GM18502 (cell line): ENCODE measurements around the gene AGPAT1.
"Not testable (repeated sequence)": the region's sequence is repeated elsewhere in the genome, so short reads cannot be mapped to it uniquely, and the experiment has no call there.

ENCODE experiments used
- ATAC-seq: cut with Tn5 transposase; IDR thresholded peaks from one replicate; pipeline ENCODE4 v1.9.1; 2021; ENCODE audit warnings: mild to moderate bottlenecking; ENCODE audit not compliant: unreplicated experiment, poor library complexity

The AGPAT1 gene, protein sequence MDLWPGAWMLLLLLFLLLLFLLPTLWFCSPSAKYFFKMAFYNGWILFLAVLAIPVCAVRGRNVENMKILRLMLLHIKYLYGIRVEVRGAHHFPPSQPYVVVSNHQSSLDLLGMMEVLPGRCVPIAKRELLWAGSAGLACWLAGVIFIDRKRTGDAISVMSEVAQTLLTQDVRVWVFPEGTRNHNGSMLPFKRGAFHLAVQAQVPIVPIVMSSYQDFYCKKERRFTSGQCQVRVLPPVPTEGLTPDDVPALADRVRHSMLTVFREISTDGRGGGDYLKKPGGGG

DNA sequence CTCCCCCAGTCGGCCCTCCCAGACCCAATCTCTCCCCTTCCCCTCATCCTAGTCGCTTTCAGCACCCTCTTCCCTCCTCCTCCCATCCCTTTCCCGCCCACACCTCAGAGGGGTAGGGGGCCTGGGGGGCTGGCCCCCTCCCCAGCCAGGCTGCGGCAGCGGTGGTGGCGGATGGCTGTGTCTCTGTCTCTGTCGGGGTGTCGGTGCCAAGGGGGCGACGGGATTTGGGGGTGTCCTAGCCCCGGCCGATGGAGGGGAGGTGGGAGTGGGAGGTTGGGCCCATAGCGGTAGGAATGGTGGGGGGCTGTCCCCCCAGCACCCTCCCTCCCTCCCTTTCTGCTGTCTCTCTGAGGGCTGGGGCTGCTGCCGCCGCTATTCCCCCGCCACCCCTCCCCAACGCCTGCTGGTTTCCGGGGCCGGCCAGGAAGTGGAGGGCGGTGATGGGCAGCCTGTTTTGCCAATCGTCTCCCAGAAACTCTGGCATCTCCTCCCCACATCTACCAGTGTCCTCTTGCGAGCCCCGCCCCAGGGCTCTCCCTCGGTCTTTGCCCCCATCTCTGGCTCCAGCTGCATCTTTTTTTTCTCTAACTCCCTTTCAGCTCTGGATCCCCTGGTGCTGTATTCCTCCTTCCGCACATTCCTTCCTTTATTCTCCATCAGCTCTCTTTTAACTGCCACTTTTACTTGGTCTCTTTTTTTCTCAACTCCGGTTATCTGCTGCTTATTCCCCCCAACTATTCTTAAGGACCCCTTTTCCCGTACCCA is at the start of gene AGPAT1:
TSS of gene AGPAT1 (minus strand) at position 374 of the 765 bp plus-strand sequence. CDS start 4,588 bp downstream, outside the sequence.
- ATAC-seq: peak; percentile 41

DNA sequence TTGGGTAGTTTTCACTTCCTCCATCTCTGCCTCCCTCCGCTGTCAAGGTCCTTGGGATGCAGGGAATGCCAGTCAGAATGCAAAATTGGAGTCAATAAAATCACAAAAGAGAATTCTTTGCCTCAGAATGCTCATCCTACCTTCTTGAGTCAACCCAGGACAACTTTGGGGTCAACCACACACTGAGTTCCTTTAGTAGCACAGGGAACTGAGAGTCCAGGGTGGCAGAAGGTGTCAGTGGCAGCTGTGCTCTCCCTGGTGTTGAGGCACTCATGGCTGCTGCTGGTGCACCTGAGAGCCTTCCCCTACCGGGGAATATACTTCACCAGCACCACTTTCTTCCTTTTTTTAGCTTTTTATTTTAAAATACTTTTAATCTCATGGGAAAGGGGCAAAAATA is 48.8 kb upstream of the AGPAT1 start:
- ATAC-seq: no peak

DNA sequence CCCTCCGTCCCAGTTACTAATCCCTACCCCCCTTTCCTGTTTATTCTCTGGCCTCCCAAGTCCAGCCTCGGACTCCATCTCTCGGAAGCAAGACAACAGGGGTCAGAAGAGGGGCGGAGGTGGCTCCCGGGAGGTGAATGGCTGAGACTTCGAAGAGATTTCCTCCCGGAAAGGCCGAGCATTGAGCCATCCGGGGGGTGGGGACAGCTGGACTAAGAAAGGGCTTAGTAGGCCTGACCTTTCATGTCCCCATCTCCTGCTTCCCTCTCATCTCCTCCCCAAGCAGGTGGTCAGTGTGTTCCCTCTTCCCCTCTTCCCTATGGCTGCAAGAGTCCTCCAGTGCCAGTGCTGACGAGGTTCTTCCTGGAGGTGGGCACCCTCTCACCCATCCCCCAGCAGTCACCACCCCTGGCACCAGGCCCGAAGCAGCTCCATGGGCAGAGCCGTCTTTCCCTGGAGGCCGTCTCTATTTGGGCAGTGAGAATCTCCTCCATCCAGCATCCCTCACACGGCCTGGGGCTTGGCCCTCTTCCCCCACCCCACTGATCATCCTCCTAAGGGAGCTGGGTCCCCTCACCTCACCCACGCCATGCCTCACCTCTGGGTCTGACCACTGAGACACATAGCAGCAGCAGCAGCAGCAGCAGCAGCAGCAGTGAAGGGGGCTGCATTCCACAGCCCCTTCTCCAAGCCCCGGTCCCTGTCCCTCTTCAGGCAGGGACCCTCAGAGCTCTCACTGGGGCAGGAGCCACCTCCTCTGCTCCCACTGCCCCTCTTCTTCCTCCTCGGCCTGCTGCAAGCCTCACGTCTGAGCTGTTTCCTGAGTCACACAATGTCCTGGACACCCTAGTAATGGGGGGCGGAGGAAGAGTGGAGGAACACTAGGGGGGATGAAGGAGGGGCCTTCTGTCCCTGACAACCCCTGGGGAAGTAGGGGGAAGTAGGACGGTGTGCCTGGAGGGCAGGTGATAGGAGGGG is 47.7 kb upstream of the AGPAT1 start, which contains the start of gene NOTCH4:
TSS of gene NOTCH4 (minus strand) at position 810 of the 978 bp plus-strand sequence. CDS start at position 671, 139 bp downstream.
- no peak for ATAC-seq

DNA sequence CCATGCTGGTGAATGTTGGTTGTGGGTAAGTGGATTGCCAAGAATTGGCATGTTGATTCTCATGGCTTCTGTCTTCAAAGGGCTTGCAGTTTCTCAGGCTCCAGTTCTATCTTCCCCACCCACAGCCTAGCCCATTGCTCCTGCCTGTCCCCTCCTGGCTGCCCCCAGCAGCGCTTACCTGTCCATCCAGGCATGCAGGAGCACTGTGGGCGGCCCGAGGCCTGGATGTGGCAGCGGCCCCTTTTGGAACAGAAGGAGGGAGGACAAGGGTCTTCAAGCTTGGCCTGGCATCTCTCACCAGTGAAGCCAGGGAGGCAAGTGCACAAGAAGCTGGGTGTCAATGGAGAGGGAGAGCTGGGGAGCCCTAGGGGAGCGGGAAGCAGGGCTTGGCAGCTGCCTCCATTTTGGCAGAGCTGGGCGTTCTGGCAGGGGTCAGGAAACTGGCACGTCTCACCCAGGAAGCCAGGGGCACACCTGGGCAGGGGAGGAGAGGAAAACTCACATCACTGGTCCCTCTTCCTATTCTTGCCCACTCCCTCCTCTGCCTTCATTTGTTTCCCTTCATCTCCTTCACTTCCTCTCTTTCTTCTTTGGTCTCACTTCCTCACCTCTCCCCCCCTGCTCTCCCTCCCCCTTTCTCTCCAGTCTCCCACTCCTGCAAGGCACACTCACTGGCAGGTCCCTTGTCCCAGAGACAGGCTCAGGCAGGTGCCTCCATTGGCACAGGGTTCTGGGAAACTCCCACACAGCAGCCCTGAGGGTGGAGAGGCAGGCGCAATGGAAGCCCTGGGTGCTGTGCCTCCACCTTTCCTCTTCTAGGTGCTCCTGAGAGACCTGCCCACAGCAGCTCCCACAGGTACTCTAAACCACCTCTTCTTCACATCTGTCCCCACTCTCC is 46.7 kb upstream of the AGPAT1 start:
- ATAC-seq: no peak

DNA sequence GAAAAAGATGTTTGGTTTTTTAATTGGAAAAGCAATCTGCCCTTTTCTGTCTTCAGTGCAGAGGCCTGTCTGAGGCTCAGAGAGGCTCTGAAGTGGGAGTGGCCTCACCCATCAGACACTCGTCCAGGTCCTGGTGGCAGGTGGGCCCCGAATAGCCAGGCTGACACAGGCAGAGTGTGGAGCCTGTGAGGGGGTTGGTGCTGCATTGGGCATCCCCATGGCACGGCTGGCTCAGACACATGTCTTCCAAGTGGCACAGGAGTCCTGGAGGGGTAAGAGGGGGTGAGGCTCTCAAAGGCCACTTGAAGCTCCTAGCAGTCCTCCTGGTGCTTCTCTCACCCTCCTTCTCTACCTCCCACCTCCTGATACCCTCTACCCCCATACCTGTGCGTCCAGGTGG is 44.1 kb upstream of the AGPAT1 start:
- no peak for ATAC-seq

DNA sequence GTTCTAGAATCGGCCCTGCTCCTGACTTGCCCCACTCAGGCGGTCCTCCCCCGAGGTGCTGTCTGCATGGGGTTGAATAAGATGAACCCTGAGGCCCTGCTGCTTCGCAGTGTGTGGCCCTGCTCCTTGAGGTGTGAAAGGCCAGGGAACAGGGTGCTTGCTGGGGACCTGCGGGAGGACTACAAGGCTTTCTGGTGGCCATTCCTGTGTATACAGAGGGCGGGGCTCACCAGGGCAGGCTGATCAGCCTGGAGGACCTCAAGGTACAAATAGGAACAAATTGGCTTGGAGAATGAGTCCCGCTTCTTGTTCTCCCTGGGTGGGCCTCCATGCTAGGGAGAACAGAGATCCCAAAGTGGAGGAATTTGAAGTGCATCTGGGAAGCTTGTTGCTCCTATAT is 42.3 kb upstream of the AGPAT1 start:
- no peak for ATAC-seq

DNA sequence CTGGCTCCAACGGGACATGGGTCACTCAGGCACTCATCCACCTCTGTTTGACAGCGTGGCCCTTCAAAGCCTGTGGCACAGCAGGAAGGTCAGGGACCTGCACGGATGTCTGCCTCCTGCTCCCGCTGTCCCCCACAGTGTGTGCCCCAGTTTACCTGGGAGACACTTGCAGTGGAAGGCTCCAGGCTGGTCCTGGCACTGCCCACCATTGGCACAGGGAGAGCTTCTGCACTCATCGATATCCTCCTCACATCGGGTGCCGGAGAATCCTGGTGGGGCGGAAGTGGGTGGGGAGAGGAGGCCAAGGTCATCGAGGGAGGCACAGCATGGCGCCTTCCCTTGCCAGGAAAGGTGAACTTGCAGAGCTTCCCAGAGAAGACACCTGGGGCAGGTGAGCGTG is 41.1 kb upstream of the AGPAT1 start:
- no peak for ATAC-seq

DNA sequence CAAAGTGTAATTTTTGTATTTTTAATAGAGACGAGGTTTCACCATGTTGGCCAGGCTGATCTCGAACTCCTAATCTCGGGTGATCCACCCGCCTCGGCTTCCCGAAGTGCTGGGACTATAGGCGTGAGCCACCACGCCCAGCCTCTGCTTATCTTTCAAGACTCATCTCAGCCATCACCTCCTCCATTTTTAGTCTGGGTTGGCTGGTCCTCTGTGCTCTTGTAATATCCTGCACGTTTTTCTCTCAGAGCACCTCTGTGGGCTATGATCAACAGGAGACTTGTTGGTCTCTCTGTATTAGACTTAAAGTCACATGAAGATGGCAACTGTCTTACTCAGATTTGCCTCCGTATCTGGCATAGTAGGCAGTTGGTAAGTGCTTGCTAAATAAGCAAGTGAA is 40.4 kb upstream of the AGPAT1 start:
- no peak for ATAC-seq

DNA sequence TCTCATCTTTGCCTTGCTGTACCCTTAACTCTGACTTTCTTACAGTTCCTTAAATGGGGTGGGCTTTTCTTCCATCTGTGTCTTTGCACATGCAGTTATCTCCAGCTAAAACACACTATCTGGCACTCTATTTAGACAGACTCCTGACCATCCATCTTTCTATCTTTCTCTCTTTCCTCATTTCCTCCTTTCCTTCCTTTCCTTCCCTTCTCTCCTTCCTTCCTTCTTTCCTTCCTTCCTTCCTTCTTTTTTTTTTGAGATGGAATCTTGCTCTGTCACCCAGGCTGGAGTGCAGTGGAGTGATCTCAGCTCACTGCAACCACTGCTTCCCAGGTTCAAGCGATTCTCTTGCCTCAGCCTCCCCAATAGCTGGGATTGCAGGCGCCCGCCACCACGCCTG is 39.7 kb upstream of the AGPAT1 start:
- no peak for ATAC-seq

DNA sequence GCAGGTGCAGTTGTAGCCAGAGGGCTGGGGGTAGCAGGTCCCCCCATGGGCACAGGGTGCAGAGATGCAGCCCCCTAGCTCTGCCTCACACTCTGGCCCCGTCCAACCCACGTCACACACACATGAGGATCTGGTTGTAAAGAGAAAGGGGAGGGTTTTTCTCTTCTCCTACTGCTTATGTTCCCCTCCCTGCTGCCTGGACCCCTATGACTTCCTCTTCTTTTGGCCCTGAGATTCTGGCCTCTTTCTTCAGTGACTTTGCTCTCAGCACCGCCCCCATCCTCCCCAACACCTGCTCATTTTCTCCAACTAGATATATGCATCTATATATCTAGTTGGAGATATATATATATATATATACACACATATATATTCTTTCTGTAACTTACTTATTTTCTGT is 38.2 kb upstream of the AGPAT1 start:
- no peak for ATAC-seq

DNA sequence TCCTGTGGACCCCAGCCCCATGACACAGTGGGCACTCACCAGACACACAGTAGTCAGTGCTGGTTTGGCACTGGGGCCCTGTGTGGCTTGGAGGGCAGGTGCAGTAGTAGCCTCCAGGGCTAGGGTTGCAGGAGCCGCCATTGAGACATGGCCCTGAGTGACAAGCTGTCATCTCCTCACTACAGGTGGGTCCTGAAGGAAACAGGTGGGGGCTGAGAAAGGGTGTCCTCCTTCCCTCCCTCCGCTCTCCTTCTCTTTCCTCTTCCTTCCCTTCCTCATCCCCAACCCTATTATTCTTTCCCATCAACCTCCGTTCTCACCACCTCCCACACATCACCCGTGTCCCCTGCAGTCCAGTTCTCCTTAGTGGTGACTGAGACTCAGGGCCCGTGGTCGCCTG is 37.8 kb upstream of the AGPAT1 start:
- ATAC-seq: no peak

DNA sequence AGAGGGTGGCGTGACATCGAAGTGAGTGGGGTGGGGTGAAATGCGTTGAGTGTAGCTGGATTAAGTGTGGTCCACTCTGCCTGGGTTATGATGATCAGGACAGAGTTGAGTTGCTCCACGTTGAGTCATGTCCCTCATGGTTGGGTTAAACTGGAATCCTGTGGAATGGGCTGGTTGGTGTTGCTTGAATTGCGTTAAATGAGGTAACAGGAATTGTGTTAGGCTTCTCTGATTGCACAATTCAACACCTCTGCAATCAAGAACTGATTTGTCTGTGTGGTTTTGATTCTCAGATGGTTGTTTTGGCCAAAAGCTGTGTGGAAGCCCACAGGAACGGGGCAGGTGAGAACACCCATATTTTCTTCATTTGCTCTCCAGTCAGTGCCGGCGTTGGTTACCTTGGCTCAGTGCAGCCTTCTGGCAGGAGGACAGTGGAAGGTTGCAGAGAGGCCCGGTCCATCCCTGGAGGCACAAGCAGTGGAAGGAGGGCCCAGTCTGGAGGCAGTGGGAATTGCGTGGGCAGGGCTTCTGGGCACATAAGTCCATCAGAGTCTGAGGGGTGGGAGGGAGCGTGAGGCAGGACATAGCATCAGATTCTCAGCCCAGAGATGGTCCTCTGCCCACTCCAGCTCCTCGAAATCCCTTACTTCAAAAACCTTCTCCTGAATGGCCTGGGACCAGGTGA is 36.3 kb upstream of the AGPAT1 start:
- ATAC-seq: no peak

DNA sequence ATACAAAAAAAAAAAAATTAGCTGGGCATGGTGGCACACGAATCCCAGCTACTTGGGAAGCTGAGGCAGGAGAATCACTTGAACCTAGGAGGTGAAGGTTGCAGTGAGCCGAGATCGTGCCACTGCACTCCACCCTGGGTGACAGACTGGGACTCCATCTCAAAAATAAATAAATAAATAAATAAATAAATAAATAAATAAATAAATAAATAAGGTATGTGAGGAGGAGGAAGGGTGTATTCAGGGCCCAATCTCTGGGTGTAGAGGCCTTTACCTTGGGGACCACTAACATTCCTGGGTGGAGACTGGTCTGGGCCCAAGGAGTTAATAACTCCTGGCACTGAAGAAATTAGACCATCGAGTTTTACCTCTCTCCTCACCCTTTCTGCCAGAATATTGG is 35.5 kb upstream of the AGPAT1 start:
- not testable (repeated sequence) for ATAC-seq

DNA sequence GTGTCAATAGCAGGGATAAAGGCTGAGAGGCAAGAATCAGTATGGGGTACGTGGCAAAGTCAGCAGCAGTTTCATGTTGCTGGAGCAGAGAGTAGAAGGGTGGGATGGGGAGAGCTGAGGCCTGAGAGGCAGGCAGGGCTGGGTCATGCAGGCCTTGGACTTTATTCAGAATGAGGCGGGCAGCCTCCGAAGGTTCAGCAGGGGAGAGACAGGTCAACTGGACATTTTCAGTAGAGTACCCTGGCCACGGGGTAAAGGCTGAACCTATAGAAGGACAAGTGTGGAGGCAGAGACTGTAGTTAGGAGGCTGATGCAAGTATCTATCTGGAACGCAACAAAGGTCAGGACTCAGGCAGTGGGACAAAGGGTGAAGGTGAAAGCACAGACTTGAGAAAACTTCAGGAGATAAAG is 34.3 kb upstream of the AGPAT1 start:
- no peak for ATAC-seq

DNA sequence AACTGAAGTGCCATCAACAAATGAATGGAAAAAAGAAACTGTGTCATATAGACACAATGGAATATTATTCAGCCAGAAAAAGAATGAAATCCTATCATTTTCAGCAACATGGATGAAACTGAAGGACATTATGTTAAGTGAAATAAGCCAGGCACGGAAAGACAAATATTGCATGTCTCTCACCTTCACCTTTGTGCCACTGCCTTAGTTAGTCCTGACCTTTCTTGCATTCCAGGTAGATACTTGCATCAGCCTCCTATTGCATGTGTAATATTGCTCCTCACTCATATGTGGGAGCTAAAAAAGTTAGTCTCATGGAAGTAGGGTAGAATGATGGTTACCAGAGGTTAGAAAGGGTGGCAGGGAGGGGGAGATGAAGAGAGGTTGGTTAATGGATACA is 33.1 kb upstream of the AGPAT1 start:
- no peak for ATAC-seq

DNA sequence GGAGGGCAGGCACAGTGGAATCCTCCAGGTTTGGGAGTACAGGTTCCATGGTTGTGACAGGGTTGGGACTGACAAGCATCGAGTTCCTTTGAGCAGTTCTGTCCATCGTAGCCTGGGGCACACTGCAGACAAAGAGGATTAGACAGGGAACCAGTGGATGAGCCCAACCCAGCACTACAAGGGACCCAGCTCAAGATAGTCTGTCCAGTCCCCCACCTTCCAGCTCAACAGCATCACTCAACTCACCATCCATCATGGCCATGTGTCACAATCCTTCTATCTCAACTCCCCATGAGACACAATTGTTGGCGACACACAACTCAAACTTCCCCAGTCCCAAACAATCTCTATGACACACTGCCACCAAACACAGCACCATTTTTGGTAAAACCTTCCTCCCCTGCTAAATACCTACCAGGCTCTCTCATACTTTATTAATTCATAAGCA is 28.4 kb upstream of the AGPAT1 start:
- no peak for ATAC-seq

DNA sequence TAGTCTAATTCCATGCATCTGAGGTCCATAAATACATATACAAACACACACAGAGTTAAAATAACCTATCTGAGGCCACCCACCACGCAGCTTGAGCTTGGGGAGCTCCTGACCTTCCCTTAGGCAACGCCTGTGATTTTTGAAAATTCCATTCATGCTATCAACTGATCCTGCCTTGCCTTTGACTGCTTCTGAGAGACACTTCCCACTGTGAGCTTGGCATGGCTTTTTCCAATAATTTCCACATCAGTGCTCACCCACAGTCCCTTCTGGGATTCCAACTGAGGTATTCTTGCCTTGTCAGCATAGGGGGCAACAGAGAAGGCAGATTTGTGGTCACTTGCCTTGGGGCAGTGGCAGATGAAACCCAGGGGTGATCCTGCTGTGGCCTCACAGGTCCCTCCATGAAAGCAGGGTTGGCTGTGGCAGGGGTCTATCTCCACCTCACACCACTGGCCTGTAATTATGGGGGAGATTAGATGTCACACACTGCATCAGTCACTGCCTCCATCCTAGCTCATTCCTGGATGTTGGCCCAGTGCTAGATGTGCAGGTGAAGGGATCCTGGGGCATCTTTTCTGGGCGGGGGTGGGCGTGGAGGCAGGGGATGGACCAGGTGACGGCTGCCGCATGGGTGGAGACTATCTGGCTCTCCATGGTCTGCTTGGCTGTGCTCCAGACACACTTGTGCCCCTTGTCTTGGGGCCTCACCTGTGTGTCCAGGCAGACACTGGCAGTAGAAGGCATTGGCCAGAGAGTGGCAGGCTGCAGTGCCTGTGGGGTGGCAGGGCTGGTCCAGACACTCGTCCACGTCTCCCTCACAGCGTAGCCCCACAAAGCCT is 27.8 kb upstream of the AGPAT1 start:
- ATAC-seq: no peak

DNA sequence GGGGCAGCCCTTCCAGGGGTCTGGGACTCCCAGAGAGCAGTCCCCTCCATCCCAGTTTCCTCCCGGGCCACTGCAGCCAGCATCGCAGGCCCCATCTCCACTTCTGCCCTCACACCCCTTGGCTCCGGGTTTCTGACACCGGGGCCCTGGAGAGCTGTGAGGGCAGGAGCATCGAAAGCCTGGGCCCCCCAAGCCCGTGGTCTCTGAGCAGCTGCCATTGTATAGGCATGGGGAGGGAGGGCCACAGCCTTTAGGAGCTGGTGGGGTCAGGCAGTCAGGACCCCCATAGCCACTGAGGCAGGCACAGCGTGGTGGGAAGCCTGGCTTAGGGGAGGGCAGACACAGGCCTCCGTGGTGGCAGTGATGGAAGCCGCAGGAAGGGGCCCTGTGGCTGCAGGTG is 26.3 kb upstream of the AGPAT1 start:
- ATAC-seq: no peak
